HG02885 (cell line): ENCODE measurements around the gene ITM2B.
"Not testable (repeated sequence)": the region's sequence is repeated elsewhere in the genome, so short reads cannot be mapped to it uniquely, and the experiment has no call there.

Experiments used
- ATAC-seq: cut with Tn5 transposase; IDR thresholded peaks from one replicate; pipeline ENCODE4 v1.9.1; 2021; ENCODE audit warnings: mild to moderate bottlenecking; ENCODE audit not compliant: unreplicated experiment, poor library complexity

ITM2B gene

DNA sequence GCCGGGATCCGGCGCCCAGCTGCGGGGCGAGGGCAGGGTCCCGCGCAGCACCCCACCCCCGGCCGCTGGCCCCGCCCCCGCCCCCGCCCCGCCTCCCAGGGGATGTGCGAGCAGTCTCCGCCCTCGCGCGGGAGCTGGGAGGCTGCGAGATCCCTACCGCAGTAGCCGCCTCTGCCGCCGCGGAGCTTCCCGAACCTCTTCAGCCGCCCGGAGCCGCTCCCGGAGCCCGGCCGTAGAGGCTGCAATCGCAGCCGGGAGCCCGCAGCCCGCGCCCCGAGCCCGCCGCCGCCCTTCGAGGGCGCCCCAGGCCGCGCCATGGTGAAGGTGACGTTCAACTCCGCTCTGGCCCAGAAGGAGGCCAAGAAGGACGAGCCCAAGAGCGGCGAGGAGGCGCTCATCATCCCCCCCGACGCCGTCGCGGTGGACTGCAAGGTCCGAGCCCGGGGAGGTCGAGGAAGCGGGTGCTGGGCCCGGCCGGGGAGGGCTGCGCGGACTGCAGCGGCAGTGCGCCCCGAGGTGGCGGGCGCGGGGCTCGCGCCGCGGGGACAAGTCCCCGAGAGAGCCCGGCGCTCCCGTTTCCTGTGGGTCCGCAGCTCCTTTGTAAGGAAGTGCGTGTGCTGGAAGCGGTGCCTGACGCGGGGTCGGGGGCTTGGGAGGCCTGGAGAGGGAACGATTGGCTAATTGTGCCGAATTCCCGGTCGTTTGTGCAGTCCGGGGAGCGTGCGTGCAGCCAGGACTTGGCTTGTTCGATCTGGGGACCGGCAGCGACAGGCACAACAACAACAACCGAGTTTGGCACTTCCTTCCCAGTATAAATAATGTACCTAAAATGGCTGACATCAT, at the start of gene ITM2B:
TSS of gene ITM2B (plus strand) at position 161 of the 843 bp plus-strand sequence. CDS start at position 316, 155 bp downstream.
- ATAC-seq = peak; percentile 64

DNA sequence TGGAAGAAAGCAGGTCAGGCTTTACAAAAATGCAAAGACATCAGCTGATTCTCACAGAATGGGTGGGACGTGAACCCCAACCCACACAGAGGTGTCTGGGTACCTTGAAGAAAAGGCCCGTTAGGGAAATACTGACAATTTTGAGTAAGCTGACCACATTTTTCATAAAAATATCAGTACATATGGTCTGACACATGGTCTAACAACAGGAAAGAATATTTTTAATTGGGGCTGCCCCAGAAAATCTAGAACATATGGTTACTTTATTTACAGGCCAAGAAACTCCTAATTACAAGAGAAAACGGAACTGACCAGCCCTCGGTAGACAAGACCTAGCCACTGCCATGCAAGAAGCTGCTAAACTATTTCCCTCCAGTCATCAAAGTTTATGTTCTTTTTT, 48.7 kb upstream of the ITM2B start:
- no peak for ATAC-seq

DNA sequence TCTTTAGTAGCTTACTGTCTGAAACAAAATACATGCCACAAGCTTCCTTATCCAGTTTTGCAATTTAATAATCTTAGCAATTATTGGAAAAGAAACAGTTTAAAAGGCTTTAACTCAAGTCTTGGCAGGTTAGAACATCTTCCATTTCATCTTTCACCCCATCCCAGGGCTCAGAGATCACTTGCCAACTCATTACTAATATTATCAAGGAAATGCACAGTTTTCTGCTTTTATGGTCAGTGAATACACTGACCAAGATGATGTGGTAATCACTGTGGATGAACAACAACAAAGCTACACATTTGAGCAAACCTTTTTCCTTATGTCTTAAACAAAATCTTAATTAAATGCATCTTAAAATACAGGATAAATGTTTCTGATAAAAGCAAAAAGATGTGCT, 48.0 kb upstream of the ITM2B start:
- no peak for ATAC-seq

DNA sequence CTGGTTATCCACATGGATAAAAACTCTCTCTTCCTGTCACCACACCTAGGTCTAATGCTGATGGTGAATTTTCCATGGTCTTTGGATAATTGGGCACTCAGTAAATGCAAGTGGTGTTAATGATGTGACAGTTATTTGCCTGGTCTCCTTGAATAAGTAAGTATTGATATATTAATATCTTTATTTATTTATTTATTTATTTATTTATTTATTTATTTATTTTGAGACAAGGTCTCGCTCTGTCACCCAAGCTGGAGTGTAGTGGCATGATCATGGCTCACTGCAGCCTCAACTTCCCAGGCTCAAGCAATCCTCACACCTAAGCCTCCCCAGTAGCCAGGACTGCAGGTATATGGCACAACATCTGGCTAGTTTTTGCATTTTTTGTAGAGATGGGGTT, 46.3 kb upstream of the ITM2B start:
- ATAC-seq = no peak

DNA sequence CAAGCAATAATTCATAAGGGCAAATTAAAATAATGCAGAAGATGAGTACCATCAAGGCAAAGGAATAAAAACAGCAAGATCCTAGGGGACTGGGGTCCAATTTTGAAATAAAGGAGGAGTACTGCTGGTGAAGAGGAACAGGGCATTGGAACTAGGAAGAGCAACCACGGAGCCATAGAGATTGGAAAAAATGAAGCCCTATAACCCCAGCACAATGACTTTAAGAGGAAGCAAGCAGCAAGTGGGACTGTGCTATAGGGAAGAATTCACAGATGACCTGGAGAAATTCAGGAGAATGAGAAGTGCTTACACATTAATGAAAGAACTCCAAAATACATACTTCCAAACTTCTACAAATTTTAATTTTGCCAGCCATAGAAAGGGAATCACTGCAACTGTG, 44.9 kb upstream of the ITM2B start:
- ATAC-seq = no peak

DNA sequence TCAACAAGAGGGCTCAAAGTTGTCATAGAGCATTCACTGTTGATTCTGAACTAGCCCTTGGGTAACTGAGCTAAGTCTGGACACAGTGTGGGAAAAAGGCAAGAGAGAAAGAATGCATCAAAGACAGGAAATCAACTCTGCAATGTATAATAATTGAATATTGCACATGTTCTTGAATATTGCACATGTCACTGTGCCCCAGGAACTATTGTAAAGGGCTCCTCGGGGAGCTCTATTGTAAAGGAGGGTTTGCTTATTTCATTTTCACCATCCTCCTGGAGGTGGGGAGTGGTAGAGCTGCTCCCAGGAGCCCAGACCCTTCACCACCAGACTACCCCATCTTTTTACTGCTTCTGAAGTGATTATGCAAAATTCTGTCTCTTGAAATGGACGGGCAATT, 44.4 kb upstream of the ITM2B start:
- ATAC-seq = no peak

DNA sequence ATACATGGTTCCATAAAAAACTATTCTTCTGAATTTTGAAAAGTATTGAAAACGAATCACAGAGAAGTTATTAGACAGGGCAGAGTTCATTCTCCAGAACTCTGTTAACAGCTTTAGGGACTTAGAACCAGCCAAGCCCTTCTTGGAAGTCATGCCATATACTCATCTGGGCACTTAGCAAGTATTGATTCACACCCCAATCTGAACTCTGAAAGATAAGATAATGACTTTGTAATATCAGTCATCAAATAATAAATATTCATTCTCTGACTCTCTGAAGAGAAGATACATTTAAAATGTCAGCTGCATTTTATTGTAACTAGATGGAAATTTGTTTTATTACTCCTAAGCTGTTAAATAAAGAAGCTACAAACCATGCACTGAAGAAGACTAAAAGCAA, 43.8 kb upstream of the ITM2B start:
- no peak for ATAC-seq

DNA sequence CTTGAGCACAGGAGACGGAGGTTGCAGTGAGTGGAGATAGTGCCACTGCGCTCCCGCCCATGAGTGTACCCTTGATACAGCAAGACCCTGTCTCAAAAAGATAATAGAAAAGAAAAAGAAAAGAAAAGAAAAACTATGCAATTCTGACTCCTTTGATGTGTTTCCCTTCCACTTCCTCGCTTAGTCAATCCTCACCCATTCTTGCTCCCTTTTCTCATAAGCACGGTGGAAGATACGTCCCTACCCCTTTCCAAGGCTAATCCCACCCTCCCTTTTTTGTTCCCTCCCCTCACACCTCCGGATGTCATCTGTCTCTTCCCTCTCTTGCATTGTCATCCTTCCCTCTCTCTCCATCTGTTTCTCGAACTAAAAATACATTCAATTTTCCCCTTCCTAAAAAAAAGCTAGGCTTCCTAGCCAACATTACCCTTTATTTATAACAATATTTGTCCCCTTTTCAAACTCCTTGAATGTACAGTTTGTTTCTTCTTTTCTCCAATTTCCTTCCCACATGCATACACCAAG, 40.5 kb upstream of the ITM2B start:
- ATAC-seq = no peak

DNA sequence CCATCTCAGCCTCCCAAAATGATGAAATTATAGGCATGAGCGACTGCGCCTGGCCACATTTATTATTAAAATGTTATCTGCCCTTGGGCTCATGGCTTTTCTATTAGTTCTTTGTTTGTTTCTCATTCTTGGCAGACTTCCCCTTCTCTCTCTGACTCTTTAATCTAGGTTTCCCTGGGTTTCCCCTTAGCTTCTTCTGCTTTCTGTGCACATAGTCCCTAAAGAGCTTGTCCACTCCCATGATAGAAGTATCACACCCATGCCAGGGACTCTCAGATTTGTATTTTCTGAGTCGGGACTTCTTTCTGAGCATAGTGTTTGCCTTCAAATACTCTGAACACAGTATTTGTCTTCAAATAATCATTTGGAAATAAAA, 38.6 kb upstream of the ITM2B start:
- no peak for ATAC-seq

DNA sequence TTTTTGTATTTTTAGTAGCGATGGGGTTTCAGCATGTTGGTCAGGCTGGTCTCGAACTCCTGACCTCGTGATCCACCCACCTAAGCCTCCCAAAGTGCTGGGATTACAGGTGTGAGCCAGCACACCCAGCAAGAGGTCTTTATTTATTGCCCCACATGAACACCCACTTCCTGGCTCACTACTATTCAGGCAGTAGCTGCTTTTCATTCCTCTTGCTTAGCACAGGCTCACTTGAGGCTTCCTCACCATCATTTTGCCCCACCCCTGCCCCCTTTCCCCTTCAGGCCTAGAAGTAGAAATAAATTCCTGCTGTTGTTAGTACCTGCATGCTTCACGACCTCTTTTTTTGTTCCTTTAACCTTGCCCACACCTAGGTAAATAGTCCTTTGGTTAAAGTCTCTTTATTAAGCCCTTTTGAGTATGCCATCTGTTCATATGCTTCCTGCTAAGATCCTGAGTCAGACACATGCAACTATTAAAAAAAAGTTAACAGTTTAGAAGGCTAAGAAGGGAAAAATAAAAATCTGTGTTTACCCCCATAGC, 33.5 kb upstream of the ITM2B start:
- ATAC-seq = no peak

DNA sequence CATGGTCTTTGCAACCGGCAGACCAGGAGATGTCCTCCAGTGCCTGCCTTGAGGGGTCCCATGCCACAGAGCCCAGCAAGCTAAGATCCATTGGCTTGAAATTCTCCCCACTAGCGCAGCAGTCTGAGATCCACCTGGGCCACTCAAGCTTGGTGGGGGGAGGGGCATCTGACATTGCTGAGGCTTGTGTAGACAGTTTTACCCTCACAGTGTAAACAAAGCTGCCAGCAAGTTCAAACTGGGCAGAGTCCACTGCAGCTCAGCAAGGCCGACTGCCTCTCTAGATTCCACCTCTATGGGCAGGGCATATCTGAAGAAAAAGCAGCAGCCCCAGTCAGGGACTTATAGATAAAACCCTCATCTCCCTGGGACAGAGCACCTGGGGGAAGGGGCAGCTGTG, 32.0 kb upstream of the ITM2B start:
- ATAC-seq = no peak

DNA sequence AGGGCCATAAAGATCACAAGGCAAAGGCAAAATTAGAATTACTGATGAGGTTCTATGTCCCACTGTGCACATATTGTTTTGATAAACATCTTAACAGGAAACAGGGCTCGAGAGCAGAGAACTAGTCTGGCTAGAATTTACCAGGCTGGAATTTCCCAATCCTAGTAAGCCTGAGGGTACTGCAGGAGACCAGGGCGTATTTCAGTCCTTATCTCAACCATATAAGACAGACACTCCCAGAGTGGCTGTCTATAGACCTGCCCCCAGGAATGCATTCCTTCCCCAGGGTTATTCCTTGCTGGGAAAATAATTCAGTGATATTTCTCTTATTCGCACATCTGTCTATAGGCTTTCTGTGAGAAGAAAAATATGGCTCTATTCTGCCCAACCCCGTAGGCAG, 25.8 kb upstream of the ITM2B start:
- not testable (repeated sequence) for ATAC-seq

DNA sequence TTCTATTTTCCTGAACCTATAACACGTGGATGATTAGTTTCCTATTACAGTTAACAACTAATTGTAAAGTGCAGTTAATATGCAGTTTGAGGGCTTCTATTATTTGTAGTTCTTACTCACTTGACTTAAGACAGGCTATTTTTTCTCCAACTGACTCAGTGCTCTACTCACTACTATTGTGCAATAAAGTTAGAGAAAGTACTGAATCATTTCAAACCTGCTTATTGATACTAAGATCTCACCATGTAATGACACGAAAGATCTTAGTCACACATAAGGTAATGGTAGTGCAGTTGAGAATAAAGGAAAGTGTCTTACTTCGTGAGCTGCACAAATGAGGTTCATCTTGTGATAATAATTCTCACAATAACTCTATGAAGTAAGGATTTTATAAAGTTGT, 22.8 kb upstream of the ITM2B start:
- peak; percentile 62 for ATAC-seq

DNA sequence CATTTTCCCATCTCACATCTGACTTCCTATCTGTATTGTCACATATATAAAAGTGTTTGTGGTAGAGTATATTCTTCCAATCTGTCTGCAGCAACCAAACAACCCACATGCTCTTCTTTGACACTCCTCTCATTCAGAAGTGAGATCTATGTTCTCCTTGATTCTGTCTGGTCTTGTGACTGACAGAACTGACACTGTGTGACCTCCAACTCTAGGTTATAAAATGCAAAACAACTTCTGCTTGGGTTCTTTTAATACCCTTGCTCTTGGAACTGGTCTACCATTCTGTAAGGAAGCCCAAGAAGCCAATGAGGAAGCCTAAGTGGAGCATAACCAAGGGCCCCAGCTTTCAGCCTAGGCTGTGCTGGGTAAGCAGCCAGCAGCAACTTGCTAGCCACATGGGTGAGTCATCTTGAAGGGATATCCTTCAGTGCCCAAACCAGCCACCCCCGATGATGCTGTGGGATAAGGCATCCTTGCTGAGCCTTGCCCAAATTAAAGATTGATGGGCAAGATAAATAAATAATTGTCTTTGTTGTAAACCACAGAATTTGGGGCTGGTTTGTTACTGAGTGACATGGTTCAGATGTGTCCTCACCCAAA, 18.4 kb upstream of the ITM2B start:
- no peak for ATAC-seq

DNA sequence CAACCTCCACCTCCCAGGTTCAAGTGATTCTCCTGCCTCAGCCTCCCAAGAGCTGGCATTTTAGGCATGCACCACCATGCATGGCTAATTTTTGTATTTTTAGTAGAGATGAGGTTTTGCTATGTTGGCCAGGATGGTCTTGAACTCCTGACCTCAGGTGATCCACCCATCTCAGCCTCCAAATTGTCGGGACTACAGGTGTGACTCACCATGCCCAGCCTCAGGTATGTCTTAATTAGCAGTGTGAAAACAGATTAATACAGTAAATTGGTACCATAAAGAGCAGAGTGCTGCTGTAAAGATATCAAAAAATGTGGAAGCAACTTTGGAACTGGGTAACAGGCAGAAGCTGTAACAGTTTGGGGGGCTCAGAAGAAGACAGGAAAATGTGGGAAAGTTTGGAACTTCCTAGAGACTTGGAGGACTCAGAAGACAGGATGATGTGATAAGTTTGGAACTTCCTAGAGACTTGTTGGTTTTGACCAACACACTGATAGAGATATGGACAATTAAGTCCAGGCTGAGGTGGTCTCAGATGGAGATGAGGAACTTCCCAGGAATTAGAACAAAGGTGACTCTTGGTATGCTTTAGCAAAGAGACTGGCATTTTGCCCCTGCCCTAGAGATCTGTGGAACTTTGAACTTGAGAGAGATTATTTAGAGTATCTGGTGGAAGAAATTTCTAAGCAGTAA, 17.3 kb upstream of the ITM2B start:
- not testable (repeated sequence) for ATAC-seq

DNA sequence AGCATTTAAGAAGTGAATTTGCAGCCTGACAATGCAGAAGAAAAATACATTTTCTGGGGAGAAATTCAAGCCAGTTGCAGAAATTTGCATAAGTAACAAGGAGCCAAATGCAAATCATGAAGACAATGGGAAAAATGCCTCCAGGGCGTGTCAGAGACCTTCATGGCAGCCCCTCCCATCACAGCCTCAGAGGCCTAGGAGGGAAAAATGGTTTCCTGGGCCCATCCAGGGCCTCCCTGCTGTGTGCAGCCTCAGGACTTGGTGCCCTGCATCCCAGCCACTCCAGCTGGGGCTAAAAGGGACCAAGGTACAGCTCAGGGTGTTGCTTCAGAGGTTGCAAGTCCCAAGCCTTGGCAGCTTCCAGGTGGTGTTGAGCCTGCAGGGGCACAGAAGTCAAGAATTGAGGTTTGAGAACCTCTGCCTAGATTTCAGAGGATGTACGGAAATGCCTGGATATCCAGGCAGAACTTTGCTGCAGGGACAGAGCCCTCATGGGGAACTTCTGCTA, 16.7 kb upstream of the ITM2B start:
- no peak for ATAC-seq

DNA sequence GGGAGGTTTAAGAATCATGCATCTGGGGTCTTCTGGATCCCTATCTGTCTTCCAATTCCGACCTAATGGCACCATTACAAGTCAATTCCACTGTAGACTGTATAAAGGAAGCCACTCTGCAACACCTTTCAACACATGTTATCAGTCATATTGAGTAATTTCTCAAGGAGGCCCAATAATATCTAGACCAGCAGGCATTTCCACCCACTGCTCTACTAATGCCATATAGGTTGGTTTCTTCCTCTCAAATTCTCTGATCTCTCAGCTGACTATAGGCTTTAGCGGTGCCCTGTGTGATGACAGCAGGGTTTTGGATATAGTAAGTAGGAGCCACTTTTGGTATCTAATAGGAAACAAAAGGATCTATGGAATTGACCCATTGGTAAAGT, 12.4 kb upstream of the ITM2B start:
- no peak for ATAC-seq

DNA sequence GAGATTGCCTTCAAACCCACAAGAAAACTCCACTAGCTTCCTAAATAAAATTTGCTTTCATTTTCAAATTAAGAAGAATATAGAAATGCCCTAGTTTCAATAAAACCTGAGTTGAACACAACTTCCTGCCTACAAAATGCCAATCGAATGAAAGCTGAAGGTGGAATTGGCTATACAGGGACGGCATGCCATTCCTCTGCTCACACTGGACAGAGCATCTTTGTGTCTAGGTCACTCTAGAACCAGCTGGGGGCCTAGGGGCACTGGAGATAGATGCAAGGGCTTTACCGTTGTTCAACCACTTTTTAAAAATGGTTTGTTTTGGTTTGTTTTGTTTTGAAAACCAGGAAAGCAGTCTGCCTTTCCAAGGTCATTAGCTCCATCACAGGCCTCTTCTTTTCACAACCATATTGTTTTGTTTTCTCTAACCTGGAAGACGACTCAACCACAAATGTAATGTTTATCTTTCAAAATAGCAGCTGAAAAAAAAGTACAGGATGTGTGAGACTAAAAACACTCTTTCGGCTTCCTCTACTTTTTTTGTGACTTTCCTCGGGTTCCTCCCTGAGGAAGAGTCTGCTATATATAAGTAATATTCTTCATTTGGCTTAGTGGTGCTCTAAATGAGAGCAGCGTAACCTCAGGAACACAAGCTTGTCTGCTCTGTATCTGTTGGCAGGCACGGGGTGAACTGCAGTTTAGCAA, 11.9 kb upstream of the ITM2B start:
- no peak for ATAC-seq

DNA sequence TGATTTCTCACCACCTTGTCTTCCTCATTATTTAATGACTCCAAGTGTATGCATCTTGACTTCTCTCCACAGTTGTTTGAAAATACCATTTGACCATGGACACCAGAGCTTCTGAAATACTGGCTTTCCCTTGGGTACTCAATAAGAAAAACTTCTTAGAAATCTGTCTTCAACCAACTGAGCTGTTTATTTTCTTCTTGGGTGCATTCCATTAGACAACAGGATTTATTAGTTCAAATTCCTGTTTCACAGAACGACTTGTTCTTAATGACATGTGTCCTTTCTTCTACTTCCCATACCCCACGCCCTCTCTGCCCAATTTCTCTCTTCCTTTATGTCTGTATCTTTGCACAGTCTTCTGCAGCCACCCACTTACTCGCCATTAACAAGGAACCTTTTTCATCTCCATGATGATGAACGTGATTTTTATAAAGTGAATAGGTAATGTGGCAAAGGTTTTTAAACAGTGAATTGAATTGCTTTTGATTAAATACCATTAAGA, 11.3 kb upstream of the ITM2B start:
- ATAC-seq = no peak
